Measurements from ENCODE around the gene ABCC1.

Gene ABCC1

DNA sequence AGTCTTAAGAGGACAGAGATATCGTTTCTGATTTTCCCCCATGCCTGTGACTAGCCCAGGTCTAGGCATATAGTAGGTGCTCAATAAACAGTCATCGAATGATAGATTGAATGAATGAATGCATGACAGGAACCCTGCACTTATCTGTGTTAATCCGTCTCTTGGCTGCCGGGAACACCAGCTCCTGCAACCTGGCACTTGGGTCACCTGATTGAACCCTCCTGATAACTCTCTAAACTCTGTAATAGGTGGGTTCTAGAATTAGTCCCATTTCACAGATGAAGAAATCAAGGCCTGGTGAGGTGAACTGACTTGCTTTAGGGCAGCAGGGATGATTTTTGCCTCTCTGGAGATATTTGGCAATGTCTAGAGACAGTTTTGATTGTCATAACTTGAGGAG is 43.7 kb downstream of the ABCC1 start:
- DNase-seq (ENCODE audit: low read depth in 3 of 3), result no peak

DNA sequence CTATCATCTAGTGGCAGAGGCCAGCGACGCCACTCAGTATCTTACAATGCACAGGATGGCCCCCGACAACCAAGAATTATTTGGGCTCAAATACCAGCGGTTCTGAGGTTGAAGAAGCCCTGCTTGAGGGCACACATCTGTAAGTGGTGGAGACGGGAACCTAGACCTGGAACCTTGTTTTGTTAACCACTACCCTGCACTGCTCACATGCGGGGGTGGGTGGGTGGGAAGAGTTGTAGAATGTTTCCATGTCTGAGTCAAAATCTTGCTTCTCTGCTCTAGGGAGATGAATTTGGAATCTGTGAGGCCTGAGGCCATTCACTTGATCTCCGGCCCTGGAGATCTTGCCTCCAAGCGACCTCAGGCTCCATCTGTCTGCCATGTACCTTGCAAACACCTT is 44.1 kb downstream of the ABCC1 start:
- DNase-seq (ENCODE audit: low read depth in 3 of 3), result no peak

DNA sequence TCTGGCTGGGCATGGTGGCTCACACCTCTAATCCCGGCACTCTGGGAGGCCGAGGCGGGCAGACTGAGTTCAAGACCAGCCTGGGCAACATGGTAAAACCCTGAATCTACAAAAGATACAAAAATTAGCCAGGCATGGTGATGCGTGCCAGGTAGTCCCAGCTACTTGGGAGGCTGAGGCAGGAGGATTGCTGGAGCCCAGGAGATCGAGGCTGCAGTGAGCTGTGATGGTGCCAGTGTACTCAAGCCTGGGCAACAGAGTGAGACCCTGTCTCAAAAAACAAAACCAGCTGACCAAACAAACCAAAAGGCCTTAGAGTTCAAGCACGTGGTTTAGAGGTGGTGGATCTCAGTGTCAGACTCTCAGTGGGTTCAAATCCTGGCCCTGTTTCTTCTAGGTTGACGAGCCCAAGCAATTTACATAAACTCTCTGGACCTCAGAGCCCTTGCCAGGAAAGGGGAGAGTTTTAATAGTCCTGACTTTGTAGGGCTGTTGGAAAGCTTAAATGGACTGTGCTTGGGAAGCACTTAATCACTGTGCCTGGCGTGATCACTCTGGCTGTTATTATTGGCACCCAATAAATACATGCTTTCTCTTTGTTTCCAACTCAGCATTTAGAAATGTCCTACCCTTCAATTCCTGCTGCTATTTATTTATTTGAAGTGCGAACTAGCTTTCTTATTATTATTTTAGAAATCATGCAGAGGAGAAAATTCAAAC is 44.7 kb downstream of the ABCC1 start:
- DNase-seq (ENCODE audit: low read depth in 3 of 3), result no peak

DNA sequence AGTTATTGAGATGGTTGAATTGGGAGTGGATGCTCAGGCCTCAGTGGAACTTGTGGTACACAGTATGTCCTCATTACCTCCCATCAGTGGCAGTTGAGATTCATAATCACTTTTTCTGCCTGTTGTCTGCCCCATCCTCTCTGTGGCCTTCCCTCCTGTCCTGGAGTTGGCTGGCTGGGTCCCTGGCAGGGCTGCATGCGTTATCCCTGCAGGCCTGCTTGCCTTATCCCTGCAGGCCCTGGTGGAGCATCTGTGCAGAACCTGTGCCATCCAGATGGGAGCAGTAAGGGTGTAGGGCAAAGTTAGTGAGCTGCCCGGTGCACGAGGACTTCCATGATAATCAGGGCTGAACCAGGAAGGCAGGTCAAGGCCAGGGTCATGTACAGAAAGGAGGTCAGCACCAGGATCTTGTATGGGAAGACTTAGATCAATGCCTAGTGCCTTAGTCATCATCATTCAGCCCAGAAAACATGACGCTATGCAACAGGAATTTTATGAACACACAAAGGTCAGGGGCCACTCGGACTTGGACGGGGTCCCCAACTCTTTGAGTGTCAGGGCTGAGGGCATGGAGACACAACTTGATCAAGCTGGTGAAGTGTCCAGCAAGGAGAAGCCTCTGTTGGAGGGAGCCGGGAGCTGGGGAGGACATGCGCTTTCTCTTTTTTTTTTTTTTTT is 47.2 kb downstream of the ABCC1 start:
- DNase-seq (ENCODE audit: low read depth in 3 of 3), result no peak

DNA sequence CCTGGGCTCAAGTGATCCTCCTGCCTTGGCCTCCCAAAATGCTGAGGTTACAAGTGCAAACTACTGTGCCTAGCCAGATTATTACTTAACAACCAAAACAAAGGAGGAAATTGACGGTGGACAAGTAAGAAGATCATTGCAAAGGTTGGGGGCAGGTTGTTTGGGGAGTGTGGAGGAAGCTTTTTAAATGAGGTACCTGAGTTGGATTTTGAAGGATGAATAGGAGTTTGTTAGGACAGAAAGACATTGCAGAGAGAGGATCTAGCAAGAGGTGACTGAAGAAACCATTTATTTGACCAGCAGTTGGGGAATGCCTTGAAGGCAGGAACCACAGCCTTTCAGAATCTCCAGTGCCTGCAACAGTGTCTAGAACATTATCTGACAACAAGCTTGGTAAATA is 51.3 kb downstream of the ABCC1 start:
- DNase-seq (ENCODE audit: low read depth in 3 of 3), result no peak

DNA sequence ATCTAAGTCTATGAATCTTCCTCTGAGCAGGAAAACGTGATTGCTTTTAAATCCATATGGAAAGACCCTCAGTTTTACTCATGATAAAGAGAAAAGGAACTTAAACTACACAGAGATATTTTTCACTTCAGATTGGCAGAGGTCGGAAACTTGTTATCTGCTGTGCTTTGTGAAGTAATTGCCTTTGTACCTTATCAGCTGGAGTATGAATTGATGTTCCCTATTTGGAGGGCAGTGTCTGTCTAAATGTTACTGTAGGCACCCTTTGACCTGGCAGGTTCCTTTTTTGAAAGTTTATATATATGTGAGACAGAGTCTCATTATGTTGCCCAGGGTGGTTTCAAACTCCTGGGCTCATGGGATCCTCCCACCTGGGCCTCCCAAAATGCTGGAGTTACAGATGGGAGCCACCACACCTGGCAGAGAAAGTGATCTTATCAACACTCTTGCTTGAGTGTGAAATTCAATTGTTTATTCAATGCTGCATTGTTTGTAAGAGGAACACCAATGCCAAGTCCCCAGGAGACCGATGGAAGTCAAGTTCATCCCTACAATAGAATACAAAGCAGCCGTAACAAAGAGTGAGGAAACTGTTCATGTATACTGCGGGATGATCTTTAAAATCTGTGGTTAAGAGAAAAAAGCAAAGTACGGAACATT is 52.3 kb downstream of the ABCC1 start:
- no peak for DNase-seq (ENCODE audit: low read depth in 3 of 3)

DNA sequence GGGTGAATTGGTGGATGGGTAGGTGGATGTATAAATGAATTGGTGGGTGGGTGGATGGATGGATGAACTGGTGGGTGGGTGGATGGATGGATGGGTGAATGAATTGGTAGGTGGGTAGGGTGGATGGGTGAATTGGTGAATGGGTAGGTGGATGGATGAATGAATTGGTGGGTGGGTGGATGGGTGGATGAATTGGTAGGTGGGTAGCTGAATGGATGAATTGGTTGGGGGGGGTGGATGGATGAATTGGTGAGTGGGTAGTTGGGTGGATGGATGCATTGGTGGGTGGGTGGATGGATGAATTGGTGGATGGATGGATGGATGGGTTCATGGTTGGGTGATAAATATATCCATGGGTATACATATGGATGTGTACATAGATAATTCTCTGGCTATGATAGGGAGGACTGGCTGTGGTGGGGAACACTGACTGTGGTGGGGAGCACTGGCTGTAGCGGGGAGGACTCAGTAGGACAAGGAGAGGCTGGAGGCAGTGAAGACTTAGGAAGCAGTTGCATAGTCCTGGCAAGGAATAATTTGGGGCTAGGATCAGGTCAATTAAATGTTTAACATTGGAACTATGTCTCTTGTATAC is 54.4 kb downstream of the ABCC1 start:
- no peak for DNase-seq (ENCODE audit: low read depth in 3 of 3)

DNA sequence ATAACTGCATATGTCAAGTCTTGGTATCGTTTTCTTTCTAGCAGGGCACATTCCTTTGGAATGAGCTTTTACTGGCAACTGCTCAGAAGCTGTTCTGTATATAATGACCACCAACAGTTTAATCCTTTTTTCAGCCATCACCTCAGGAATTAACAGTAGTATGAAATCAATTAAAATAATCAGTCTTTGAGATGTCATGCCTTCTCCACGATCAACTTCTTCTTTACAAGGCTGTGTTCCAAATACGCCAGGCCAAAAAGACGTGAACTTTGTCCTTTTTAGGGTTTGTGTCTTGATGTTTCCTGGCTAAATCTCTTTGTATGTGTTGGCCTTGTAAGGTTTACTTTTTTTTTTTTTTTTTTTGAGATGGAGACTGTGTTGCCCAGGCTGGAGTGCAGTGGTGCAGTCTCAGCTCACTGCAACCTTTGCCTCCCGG is 54.9 kb downstream of the ABCC1 start:
- no peak for DNase-seq (ENCODE audit: low read depth in 3 of 3)

DNA sequence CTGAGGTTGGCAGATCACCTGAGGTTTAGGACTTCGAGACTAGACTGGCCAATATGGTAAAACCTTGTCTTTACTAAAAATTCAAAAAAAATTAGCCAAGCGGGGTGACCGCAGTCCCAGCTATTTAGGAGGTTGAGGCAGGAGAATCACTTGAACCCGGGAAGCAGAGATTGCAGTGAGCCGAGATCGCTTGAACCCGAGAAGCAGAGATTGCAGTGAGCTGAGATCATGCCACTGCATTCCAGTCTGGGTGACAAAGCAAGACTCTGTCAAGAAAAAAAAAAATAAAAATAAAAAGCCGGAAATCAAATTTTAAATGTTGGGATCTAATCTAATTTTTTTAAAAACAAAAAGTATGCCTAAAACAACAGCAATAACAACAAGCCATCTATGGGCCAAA is 56.3 kb downstream of the ABCC1 start:
- no peak for DNase-seq (ENCODE audit: low read depth in 3 of 3)

DNA sequence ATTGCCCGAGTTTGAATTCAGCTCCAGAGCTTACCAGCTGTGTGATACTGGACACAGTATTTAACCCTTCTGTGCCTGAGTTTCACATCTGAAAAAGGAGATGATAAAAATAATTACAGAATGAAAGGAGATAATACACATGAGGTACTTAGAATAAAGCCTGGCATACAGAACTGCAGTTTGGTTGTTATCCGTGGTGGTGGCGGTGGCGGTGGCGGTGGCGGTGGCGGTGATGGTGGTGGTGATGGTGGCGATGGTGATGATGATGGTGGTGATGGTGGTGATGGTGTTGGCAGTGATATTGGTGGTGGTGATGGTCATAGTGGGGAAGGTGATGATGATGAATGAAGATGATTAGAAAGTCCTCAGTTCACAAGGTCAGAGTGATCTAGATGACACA is 57.2 kb downstream of the ABCC1 start:
- no peak for DNase-seq (ENCODE audit: low read depth in 3 of 3)

DNA sequence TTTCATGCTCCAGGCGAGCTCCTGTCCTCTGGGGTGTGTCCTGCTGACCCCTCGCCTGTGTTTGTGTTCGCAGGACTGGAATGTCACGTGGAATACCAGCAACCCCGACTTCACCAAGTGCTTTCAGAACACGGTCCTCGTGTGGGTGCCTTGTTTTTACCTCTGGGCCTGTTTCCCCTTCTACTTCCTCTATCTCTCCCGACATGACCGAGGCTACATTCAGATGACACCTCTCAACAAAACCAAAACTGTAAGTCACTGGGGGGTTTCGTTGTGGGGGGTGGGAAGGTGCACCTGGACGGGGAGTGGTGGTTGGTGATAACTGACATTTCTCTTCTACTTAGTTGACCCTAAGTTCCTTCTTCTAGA is 58.3 kb downstream of the ABCC1 start:
- DNase-seq (ENCODE audit: low read depth in 3 of 3), result no peak

DNA sequence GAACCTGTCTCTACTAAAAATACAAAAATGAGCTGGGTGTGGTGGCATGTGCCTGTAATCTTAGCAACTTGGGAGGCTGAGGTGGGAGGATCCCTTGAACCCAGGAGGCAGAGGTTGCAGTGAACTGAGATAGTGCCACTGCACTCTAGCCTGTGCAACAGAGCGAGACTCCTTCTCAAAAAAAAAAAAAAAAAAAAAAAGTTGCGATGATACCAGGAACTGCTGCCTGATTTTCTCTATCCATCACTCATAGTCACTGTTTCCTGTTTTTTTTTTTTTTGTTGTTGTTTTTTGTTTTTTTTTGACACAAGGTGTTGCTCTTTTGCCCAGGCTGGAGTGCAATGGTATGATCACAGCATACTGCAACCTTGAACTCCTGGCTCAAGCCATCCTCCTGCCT is 59.2 kb downstream of the ABCC1 start:
- DNase-seq (ENCODE audit: low read depth in 3 of 3), result no peak

DNA sequence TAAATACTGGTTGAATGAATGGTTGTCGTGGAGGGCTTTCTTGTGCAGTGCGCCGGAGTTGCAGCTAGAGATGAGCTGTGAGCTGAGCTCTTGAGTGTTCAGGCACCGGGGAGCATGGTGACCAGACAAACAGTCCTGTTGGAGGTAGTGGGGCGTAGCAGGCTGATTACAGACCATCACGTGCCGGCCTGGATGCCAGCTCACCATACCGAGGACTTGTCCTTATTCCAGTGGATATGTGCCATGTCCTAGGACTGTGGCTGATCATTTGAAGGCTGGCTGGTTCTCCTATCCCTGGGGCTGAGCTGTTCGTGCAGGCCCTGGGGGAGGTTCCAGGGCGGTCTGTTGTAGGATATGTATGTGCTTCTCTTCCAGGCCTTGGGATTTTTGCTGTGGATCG is 60.0 kb downstream of the ABCC1 start:
- no peak for DNase-seq (ENCODE audit: low read depth in 3 of 3)

DNA sequence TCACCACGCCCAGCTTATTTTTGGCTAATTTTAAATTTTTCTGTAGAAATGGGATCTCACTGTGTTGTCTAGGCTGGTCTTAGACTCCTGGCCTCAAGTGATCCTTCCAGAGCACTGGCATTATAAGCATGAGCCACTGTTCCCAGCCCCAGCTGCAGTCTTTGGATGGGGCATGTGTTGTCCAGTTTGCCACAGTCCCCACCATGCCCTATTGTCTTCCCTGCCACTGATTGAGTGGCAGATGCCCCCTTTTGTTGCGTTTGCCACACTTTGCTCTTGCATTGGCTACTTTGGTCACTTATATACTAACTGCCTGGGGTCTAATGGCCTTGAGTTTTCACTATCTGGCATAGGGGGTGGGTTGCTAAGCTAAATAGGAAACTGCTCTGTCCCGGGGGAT is 60.8 kb downstream of the ABCC1 start:
- no peak for DNase-seq (ENCODE audit: low read depth in 3 of 3)

DNA sequence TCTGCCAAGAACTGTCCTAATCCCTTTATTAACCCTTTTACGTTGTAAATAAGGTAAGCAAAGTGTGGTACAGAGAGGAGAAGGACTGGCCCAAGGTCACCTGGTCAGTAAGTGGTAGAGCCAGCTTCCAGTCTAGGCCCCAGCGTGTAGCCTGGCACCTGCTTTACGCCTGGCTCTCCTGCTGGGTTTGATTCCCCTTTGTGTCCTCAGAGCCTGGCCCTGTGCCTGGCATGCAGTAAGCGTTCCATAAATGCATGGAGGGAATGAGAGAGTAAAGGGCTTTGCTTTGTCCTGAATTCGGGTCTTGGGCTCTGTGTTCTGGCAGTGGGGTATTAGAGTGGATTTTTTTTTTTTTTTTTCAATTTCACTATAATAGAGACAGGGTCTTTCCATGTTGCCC is 62.7 kb downstream of the ABCC1 start:
- DNase-seq (ENCODE audit: low read depth in 3 of 3), result no peak

DNA sequence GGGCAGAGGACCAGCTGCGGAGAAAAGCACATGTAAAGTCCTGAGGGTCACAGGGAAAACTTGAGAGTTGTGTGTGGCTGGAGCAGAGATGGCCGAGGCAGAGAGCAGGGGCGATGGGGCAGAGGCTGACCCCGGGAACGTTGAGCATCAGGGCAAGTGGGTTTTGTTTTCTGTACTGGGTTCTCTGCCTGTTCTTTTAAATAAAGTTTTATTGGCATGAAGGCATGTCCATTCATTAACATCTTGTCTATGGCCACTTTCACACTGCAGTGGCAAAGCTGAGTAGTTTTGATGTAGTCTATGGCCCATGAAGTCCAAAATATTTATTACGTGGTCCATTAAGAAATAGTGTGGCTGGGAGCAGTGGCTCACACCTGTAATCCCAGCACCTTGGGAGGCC is 64.4 kb downstream of the ABCC1 start:
- no peak for DNase-seq (ENCODE audit: low read depth in 3 of 3)

DNA sequence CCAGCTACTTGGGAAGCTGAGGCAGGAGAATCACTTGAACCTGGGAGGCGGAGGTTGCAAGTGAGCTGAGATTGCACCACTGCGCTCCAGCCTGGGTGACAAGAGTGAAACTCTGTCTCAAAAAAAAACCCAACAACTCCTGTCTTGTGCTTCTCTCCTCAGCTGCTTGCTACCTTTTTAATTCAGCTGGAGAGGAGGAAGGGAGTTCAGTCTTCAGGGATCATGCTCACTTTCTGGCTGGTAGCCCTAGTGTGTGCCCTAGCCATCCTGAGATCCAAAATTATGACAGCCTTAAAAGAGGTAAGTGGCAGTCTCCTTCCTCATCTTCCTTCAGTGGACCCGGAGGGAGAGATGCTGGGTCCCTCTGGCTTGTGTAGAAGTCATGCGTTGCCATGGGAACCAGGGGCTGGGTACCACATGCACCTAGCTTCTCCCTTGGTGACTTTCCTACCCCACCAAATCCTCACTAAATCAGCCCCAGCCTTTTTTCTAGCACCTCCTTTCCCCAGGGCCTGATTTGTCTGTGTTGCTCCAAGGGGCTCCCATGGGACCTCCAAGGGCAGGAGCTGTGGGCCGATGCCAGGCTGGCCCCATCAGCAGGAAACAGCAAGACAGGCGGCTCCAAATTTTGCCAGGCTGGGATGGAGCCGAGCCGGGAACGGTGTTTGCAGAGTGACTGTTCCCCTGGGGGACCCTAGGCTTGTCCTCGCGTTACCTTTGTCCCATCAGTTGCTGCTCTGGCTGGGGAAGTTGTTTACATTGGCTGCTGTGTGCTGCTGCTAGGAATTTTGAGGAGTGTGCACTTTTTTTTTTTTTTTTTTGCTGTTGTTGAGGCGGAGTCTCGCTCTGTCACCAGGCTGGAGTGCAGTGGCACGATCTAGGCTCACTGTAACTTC is 65.2 kb downstream of the ABCC1 start:
- no peak for DNase-seq (ENCODE audit: low read depth in 3 of 3)

DNA sequence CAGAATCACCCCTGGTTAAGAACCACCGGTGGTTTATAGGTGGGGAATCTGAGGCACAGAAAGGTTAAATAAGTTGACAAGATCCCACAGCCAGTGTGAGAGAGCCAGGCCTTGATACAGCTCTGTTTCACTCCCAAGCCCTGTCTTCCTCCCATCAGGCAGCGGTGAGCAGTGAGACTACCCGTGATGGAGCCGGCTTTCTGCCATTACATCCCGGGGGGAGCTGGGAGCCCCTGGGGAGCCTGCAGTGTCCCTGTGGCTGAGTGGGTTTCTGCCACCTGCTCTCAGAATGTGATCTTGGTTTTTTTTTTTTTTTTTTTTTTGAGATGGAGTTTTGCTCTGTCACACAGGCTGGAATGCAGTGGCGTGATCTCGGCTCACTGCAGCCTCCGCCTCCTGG is 66.4 kb downstream of the ABCC1 start:
- DNase-seq (ENCODE audit: low read depth in 3 of 3), result no peak

DNA sequence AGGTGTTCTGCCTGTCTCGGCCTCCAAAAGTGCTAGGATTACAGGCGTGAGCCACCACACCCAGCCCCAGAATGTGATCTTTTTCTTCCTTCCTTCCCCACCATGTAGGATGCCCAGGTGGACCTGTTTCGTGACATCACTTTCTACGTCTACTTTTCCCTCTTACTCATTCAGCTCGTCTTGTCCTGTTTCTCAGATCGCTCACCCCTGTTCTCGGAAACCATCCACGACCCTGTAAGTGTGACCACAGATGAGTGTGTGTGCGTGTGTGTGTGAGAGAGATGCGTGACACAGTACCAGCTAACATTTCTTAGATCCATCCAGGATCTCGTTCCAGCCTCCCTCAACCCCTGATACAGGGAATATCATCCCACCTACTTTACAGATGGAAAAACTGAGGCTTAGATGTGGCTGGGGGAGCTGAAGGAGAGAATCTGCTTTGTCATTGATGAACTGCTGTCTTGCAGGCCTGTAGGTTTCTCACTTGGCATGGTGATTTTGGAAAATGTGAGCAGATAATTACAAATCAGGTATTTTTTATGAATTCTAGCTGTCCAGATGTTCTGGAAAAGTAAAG is 67.1 kb downstream of the ABCC1 start:
- DNase-seq (ENCODE audit: low read depth in 3 of 3), result no peak

DNA sequence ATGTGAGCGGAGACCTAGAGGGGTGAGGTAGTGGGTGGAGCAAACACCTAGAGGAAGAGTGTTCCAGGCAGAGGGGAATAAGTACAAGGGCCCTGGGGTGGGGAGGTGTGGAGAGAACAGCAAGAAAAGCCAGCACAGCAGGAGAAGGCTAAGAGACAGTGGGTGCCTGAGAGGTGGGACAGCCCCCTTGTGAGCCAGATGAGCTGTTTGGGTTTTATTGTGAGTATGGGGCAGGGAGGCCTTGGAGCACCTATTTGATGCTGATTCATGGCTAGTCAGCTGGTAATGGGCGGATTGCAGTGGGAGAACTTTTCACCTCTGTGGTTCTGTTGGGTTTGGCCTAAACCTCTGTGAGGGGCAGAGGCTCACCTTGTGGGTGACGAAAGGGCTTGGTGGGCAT is 68.4 kb downstream of the ABCC1 start:
- no peak for DNase-seq (ENCODE audit: low read depth in 3 of 3)

DNA sequence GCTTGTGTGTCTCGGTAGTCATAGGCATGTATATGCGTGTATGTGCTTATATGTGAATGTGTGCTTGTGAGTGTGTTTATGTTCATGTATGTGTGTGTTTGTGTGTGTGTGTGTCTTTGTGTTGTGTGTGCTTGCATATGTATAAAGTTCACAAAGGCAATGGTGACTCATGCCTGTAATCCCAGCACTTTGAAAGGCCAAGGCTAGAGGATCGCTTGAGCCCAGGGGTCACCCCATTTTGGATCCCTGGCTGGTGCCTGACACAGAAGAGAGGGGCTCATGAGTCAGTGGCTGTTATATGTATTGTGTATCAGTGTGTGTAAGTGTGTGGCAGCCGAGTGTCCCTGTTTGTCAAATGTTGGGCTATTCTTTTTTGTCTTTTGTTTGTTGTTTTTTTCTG is 69.3 kb downstream of the ABCC1 start:
- no peak for DNase-seq (ENCODE audit: low read depth in 3 of 3)

DNA sequence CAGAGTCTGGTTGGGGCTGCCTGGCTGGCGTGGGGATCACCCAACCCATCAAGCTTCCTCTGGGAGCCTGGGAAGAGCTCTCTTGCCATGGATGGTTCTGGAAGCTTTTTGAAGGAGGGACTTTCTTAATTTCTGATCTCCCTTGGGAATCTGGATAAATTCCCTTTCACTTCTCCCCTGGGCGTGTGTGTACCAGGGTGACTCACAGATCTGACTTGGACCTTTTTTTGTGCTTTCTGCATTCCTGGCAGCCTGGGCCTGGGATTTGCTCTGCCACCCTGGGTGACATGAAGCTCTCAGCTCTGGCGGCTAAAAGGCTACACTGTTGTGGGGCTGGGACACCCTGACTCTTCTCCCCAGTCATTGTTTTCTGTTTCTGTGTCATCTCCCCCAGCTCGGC is 70.1 kb downstream of the ABCC1 start:
- no peak for DNase-seq (ENCODE audit: low read depth in 3 of 3)

Measured in stimulated activated CD4-positive, alpha-beta T cell treated with anti-CD3 and anti-CD28 coated beads, TNF-alpha, amount 100 ng/mL, for 24 hours (primary cell).